GM18861 (cell line): ENCODE data around the gene SCCPDH.
A peak's percentile ranks its signal among the peaks of the same experiment; 100 is the strongest.
"Not testable (repeated sequence)": the region's sequence is repeated elsewhere in the genome, so short reads cannot be mapped to it uniquely, and the experiment has no call there.

Source experiments
- ATAC-seq: cut with Tn5 transposase; IDR thresholded peaks from one replicate; pipeline ENCODE4 v1.9.1; 2021; ENCODE audit not compliant: unreplicated experiment

Gene SCCPDH

GRCh38 chr1:246724016-246724730 is at the start of gene SCCPDH:
Gene SCCPDH, plus strand, starts transcription at chr1:246724409. Its CDS starts 14 bp downstream, at chr1:246724423.
- peak; percentile 94 for ATAC-seq

GRCh38 chr1:246677842-246678241 is 46.4 kb upstream of the SCCPDH start:
- ATAC-seq = no peak

- no peak for ATAC-seq
Measured at GRCh38 chr1:246678816-246679793, 45.1 kb upstream of the SCCPDH start.

GRCh38 chr1:246679794-246680177 is 44.4 kb upstream of the SCCPDH start:
- ATAC-seq = no peak

- ATAC-seq = no peak
Measured at GRCh38 chr1:246680190-246680589, 44.0 kb upstream of the SCCPDH start.

- no peak for ATAC-seq
Measured at GRCh38 chr1:246680696-246681130, 43.5 kb upstream of the SCCPDH start.

GRCh38 chr1:246681900-246682895 is 42.0 kb upstream of the SCCPDH start:
- ATAC-seq = no peak

- ATAC-seq = no peak
Measured at GRCh38 chr1:246683521-246683920, 40.7 kb upstream of the SCCPDH start.

- ATAC-seq = no peak
Measured at GRCh38 chr1:246687002-246687401, 37.2 kb upstream of the SCCPDH start.

GRCh38 chr1:246689409-246690008 is 34.7 kb upstream of the SCCPDH start:
- ATAC-seq = peak; percentile 98

- ATAC-seq = no peak
Measured at GRCh38 chr1:246690100-246690499, 34.1 kb upstream of the SCCPDH start.

- ATAC-seq = no peak
Measured at GRCh38 chr1:246691622-246692495, 32.4 kb upstream of the SCCPDH start.

- ATAC-seq = not testable (repeated sequence)
Measured at GRCh38 chr1:246694213-246694895, 29.9 kb upstream of the SCCPDH start.

- ATAC-seq = no peak
Measured at GRCh38 chr1:246695136-246695535, 29.1 kb upstream of the SCCPDH start.

- no peak for ATAC-seq
Measured at GRCh38 chr1:246695666-246696065, 28.5 kb upstream of the SCCPDH start.

GRCh38 chr1:246698466-246699094 is 25.6 kb upstream of the SCCPDH start:
- no peak for ATAC-seq

- peak; percentile 96 for ATAC-seq
Measured at GRCh38 chr1:246699095-246699735, 25.0 kb upstream of the SCCPDH start.

- no peak for ATAC-seq
Measured at GRCh38 chr1:246703581-246703980, 20.6 kb upstream of the SCCPDH start.
